HepG2 (cell line): Measurements from ENCODE around the gene CRAT. TPM values are rescaled to one million over a fixed set of nuclear protein-coding genes. Genes with fewer than 3 reads are reported as not detected.

Experiments
- DNMT3B ChIP-seq: conservative IDR thresholded peaks from 2 replicates; pipeline ENCODE4 v1.6.1; 2016; ENCODE audit warnings: missing biosample characterization, control low read depth
- ETV6 ChIP-seq: sonication (generic); formaldehyde crosslinking; conservative IDR thresholded peaks from 2 replicates; pipeline ENCODE4 v1.4.0; 2020; ENCODE audit warnings: missing genetic modification reagents
- KMT2B ChIP-seq: IDR thresholded peaks from 2 replicates; pipeline ENCODE4 v1.6.1; 2016; ENCODE audit warnings: missing genetic modification reagents, missing compliant biosample characterization
- NBN ChIP-seq: fragments of 450-650 bp; conservative IDR thresholded peaks from 2 replicates; pipeline ENCODE4 v1.6.1; 2017
- NR2F6 ChIP-seq, 2 experiments: IDR thresholded peaks; 2 replicates each; pipeline ENCODE4 v1.6.1; 2016; ENCODE audit warnings: antibody characterized with exemption in 1 of 2, mild to moderate bottlenecking in 1 of 2
- PATZ1 ChIP-seq: sonication (generic); formaldehyde crosslinking; IDR thresholded peaks from 2 replicates; pipeline ENCODE4 v1.4.0; 2020; ENCODE audit warnings: missing genetic modification reagents
- POLR2A ChIP-seq, 2 experiments: IDR thresholded peaks; 2 replicates each; pipeline ENCODE4 v1.6.1; 2011; ENCODE audit warnings: low read depth in 2 of 2, low read length in 2 of 2, mild to moderate bottlenecking in 1 of 2, moderate library complexity in 1 of 2; ENCODE audit not compliant: insufficient read depth in 1 of 2
- TSC22D2 ChIP-seq: sonication (generic); formaldehyde crosslinking; IDR thresholded peaks from 2 replicates; pipeline ENCODE4 v1.5.1; 2020; ENCODE audit warnings: missing genetic modification reagents, mild to moderate bottlenecking, borderline replicate concordance
- YEATS4 ChIP-seq: sonication (generic); formaldehyde crosslinking; IDR thresholded peaks from 2 replicates; pipeline ENCODE4 v1.4.0; 2020; ENCODE audit warnings: missing genetic modification reagents, borderline replicate concordance
- ZBTB3 ChIP-seq: sonication (generic); formaldehyde crosslinking; IDR thresholded peaks from 2 replicates; pipeline ENCODE4 v1.4.0; 2020; ENCODE audit warnings: low read depth, mild to moderate bottlenecking, moderate library complexity, missing genetic modification reagents, borderline replicate concordance
- ZBTB43 ChIP-seq: sonication (generic); formaldehyde crosslinking; conservative IDR thresholded peaks from 2 replicates; pipeline ENCODE4 v1.4.0; 2020; ENCODE audit warnings: missing genetic modification reagents
- ZBTB44 ChIP-seq: sonication (generic); formaldehyde crosslinking; IDR thresholded peaks from 2 replicates; pipeline ENCODE4 v1.4.0; 2020; ENCODE audit warnings: missing genetic modification reagents
- ZFY ChIP-seq: sonication (generic); formaldehyde crosslinking; IDR thresholded peaks from 2 replicates; pipeline ENCODE4 v1.4.0; 2020; ENCODE audit warnings: missing genetic modification reagents
- ZNF24 ChIP-seq: fragments of 450-650 bp; IDR thresholded peaks from 2 replicates; pipeline ENCODE4 v1.6.1; 2017; ENCODE audit warnings: antibody characterized with exemption, mild to moderate bottlenecking
- ZNF431 ChIP-seq: sonication (generic); formaldehyde crosslinking; IDR thresholded peaks from 2 replicates; pipeline ENCODE4 v1.9.0; 2022; ENCODE audit warnings: missing genetic modification reagents, low read depth, mild to moderate bottlenecking, borderline replicate concordance
- ZNF441 ChIP-seq: sonication (generic); formaldehyde crosslinking; IDR thresholded peaks from 2 replicates; pipeline ENCODE4 v1.7.0; 2021; ENCODE audit warnings: missing genetic modification reagents, borderline replicate concordance
- ZNF644 ChIP-seq: IDR thresholded peaks from 2 replicates; pipeline ENCODE4 v1.6.1; 2016; ENCODE audit warnings: low read depth
- polyA plus RNA-seq, 8 experiments: library from polyadenylated mRNA; depleted of rRNA in 3 of 8; stranded (reverse) in 7 of 8; unstranded in 1 of 8; fragments of >200 nt; fragmentation: Illumina TruSeq in 4 of 8; extraction: Trizol in 4 of 8; gene quantifications; 2 replicates each; pipeline versions ENCODE4 v1.2.1 to v1.2.3, GENCODE V29; 2011 to 2016; ENCODE audit warnings: low read depth in 4 of 8, missing spikeins in 1 of 8, mixed read lengths in 1 of 8; ENCODE audit not compliant: insufficient read depth in 1 of 8
- total RNA-seq, 5 experiments: library from RNA; depleted of rRNA; stranded (reverse); fragments of >200 nt; fragmentation: Illumina TruSeq; extraction: Trizol; gene quantifications; 2 replicates each; pipeline ENCODE4 v1.2.3, GENCODE V29; 2016; ENCODE audit warnings: low read depth in 1 of 5
- TF ChIP-seq, protein P1 (sequence below): sonication (generic); formaldehyde crosslinking; IDR thresholded peaks from 2 replicates; pipeline ENCODE4 v1.8.0; 2022; ENCODE audit warnings: missing genetic modification reagents, mild to moderate bottlenecking, moderate library complexity, borderline replicate concordance
- TF ChIP-seq, protein P2 (sequence below): sonication (generic); formaldehyde crosslinking; IDR thresholded peaks from 2 replicates; pipeline ENCODE4 v1.5.1; 2020; ENCODE audit warnings: mild to moderate bottlenecking, missing genetic modification reagents, moderate library complexity
- TF ChIP-seq, protein P3 (sequence below): sonication (generic); formaldehyde crosslinking; IDR thresholded peaks from 2 replicates; pipeline ENCODE4 v1.9.0; 2021; ENCODE audit warnings: missing genetic modification reagents, borderline replicate concordance

CRAT gene
- total and polyA plus RNA-seq, 2 of the 13 experiments (the other 11 are each of a cell fraction or from before 2014, with no cell fraction given): 26.1 to 26.6 TPM

- no peak for TF ChIP-seq PATZ1 (CRISPR knock-in tag)
- no peak for TF ChIP-seq KMT2B
- TF ChIP-seq, protein P1, sequence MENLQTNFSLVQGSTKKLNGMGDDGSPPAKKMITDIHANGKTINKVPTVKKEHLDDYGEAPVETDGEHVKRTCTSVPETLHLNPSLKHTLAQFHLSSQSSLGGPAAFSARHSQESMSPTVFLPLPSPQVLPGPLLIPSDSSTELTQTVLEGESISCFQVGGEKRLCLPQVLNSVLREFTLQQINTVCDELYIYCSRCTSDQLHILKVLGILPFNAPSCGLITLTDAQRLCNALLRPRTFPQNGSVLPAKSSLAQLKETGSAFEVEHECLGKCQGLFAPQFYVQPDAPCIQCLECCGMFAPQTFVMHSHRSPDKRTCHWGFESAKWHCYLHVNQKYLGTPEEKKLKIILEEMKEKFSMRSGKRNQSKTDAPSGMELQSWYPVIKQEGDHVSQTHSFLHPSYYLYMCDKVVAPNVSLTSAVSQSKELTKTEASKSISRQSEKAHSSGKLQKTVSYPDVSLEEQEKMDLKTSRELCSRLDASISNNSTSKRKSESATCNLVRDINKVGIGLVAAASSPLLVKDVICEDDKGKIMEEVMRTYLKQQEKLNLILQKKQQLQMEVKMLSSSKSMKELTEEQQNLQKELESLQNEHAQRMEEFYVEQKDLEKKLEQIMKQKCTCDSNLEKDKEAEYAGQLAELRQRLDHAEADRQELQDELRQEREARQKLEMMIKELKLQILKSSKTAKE: no peak
- no peak; a peak in 1 of 4 replicates for TF ChIP-seq POLR2A (IDR thresholded peaks at IDR 0.05; ENCODE audit: insufficient read depth in 1 of 2, low read depth in 2 of 2, low read length in 2 of 2)
- TF ChIP-seq NR2F6 (IDR thresholded peaks at IDR 0.05): no peak
- TF ChIP-seq NR2F6 (CRISPR knock-in tag; IDR thresholded peaks at IDR 0.05): no peak
- 0 out of 2 replicates have a peak, but pooled peaks have one; percentile 16 for TF ChIP-seq TSC22D2
- TF ChIP-seq ZNF24: no peak
- no peak for TF ChIP-seq ETV6 (CRISPR knock-in tag)
- TF ChIP-seq ZBTB43 (CRISPR knock-in tag): no peak
- TF ChIP-seq ZNF644: 0 out of 2 replicates have a peak, but pooled peaks have one; percentile 6
- TF ChIP-seq, protein P2, sequence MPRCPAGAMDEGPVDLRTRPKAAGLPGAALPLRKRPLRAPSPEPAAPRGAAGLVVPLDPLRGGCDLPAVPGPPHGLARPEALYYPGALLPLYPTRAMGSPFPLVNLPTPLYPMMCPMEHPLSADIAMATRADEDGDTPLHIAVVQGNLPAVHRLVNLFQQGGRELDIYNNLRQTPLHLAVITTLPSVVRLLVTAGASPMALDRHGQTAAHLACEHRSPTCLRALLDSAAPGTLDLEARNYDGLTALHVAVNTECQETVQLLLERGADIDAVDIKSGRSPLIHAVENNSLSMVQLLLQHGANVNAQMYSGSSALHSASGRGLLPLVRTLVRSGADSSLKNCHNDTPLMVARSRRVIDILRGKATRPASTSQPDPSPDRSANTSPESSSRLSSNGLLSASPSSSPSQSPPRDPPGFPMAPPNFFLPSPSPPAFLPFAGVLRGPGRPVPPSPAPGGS: no peak
- TF ChIP-seq NBN: no peak
- no peak for TF ChIP-seq ZNF431 (CRISPR knock-in tag)
- TF ChIP-seq ZBTB3: no peak
- TF ChIP-seq YEATS4 (CRISPR knock-in tag): 0 out of 2 replicates have a peak, but pooled peaks have one; percentile 27
- TF ChIP-seq ZBTB44 (CRISPR knock-in tag): no peak
- no peak for TF ChIP-seq ZFY (CRISPR knock-in tag)
- TF ChIP-seq, protein P3, sequence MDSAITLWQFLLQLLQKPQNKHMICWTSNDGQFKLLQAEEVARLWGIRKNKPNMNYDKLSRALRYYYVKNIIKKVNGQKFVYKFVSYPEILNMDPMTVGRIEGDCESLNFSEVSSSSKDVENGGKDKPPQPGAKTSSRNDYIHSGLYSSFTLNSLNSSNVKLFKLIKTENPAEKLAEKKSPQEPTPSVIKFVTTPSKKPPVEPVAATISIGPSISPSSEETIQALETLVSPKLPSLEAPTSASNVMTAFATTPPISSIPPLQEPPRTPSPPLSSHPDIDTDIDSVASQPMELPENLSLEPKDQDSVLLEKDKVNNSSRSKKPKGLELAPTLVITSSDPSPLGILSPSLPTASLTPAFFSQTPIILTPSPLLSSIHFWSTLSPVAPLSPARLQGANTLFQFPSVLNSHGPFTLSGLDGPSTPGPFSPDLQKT (CRISPR knock-in tag): no peak
- no peak for TF ChIP-seq ZNF441 (CRISPR knock-in tag)
- TF ChIP-seq DNMT3B (CRISPR knock-in tag): peak; percentile 25; the same call in 1 of the 2 replicates
Measured at GRCh38 chr9:129139233-129139992, 28.8 kb upstream of the CRAT start (continued).
